ENCODE measurements around the gene MED12L.

- TF ChIP-seq PATZ1 (CRISPR knock-in tag; IDR thresholded peaks at IDR 0.05; ENCODE audit: borderline replicate concordance) (no peak), ESRRG (CRISPR knock-in tag; IDR thresholded peaks at IDR 0.05) (no peak), POU6F1 (CRISPR knock-in tag; IDR thresholded peaks at IDR 0.05; ENCODE audit: borderline replicate concordance, low read depth) (no peak), OSR1 (CRISPR knock-in tag; IDR thresholded peaks at IDR 0.05) (no peak), ZNF565 (CRISPR knock-in tag; conservative IDR thresholded peaks at IDR 0.05; ENCODE audit: low read depth) (no peak), ISL1 (CRISPR knock-in tag; IDR thresholded peaks at IDR 0.05) (no peak), ZNF70 (CRISPR knock-in tag; IDR thresholded peaks at IDR 0.05) (no peak), SNAI2 (CRISPR knock-in tag; IDR thresholded peaks at IDR 0.05) (no peak), ZFP3 (CRISPR knock-in tag; IDR thresholded peaks at IDR 0.05) (no peak), TSHZ2 (CRISPR knock-in tag; IDR thresholded peaks at IDR 0.05) (no peak)
Measured at GRCh38 chr3:151320131-151320530, 234.7 kb downstream of the MED12L start.
